ENCODE results near the gene SELENOS.

The SELENOS gene

DNA sequence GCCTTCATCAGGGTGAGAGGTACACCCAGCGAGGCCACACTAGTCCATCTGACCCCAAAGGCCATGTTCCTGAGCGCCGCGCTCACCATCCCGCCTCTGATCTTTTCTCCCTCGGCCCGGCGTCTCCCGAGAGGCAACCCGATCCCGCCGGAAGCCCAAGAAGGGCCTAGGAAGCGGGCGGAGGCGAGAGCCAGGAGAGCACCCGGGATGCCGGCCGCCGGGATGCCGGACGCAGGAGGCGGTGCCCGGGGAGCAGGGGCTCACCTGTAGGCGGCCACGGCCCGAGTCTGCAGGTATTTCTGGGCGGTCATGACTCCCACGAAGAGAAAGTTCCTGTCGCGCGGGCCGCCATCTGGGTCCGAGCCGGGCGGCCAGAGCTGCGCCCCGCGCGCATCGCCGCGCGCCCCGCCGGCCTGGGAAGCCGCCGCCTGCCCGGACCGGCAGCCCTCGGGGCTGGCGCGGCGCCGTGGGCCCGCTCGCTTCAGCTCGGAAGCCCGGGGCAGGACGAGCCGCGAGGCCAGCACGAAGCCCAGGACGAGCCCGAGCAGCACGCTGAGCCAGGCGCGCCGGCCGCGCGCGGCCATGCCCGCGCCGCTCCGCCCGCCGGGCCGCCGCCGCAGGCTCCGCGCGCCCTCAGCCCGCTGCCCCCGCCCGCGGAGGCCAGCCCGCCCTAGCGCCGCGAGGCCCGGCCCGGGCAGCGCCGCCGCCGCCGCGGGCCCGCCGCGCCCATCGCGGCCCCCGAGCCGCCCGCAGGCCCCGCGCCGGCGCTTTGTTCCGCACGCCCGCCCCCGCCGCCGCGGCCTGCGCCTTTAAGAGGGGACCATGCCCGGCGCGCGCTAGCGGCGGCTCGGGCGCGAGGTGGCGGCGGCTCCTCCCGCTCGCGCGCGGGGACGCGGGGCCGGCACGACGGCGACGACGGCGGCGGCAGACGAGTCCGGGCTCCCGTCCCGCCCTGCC lies 26.1 kb downstream of the SELENOS start:
- DNase-seq (ENCODE audit: low read depth): no peak
- peak overlapping the region; percentile 83 for H3K4me3 ChIP-seq (ENCODE audit: control insufficient read depth, low read depth, low read length)
- TF ChIP-seq, protein P1, sequence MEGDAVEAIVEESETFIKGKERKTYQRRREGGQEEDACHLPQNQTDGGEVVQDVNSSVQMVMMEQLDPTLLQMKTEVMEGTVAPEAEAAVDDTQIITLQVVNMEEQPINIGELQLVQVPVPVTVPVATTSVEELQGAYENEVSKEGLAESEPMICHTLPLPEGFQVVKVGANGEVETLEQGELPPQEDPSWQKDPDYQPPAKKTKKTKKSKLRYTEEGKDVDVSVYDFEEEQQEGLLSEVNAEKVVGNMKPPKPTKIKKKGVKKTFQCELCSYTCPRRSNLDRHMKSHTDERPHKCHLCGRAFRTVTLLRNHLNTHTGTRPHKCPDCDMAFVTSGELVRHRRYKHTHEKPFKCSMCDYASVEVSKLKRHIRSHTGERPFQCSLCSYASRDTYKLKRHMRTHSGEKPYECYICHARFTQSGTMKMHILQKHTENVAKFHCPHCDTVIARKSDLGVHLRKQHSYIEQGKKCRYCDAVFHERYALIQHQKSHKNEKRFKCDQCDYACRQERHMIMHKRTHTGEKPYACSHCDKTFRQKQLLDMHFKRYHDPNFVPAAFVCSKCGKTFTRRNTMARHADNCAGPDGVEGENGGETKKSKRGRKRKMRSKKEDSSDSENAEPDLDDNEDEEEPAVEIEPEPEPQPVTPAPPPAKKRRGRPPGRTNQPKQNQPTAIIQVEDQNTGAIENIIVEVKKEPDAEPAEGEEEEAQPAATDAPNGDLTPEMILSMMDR (conservative IDR thresholded peaks at IDR 0.05; ENCODE audit: control insufficient read depth, insufficient read depth, low read depth, low read length): no peak

- H3K4me3 ChIP-seq (ENCODE audit: control insufficient read depth, low read depth, low read length): peak overlapping the region; percentile 83
- peak; percentile 92 for DNase-seq (ENCODE audit: low read depth)
- TF ChIP-seq, protein P1 (conservative IDR thresholded peaks at IDR 0.05; ENCODE audit: control insufficient read depth, insufficient read depth, low read depth, low read length): peak; percentile 3
These were observed 26.9 kb downstream of the SELENOS start for GRCh38 chr15:101250341-101250831.

DNA sequence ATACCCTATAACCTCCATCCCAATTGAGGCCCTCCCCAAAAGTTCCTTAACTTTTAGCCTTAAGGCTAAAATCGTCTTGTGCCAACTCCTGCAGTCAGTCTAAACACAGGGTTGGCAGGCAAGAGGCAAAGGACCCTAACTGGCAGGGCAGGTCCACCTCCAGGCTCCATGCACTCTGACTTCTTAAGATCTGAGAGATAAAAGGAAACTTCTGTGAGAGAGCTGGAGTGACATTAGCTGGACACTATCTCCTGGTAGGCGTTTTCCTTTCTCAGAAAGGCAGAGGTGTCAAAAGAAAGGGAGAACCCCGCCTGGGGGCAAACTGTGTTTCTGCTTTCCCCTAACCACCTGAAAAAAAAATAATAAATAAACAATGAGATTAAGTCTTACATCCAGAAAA lies 29.0 kb downstream of the SELENOS start:
- TF ChIP-seq, protein P1 (conservative IDR thresholded peaks at IDR 0.05; ENCODE audit: control insufficient read depth, insufficient read depth, low read depth, low read length): no peak
- H3K4me3 ChIP-seq (ENCODE audit: control insufficient read depth, low read depth, low read length): no peak overlapping the region
- DNase-seq (ENCODE audit: low read depth): no peak

DNA sequence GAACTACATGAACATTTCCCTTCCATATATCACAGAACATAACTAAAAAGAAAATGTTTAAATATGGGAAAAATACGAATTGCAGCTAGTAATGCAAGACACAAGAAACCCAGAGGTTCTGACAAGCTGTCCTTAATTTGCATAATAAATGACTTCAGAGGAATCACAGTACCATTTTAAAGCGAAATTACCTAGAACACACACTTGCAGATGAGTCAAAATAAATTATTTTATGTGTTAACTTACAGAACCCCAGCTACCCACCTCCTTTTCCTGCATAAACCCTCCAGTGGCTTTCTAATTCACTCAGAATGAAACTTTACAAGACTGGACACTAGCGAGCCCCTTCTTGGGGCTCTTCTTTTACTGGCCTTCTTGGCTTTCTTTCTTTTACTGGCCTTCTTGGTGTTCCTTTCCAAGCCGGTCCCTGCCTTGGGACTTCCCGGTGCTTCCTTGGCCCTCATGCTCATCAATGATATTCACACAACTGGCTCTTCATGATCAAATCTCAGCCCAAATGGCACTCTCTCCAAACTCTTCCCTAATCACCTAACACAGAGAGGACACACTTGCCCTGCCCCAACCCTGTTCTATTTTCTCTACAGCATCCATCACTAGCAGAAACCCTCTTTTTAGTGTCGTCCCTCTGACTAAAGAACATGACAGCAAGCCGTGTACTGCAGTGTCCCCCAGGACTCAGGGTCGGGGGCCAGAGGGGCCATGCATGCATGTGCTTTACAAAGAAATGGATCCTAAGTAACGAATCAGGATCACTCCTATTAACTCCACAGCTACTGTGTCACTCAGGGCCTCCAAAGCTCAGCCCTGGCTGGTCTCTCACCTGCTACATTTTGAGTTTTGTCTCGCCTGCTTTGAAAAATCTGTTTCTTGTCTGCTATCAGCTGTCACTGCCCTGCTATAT lies 30.2 kb downstream of the SELENOS start:
- DNase-seq (ENCODE audit: low read depth): no peak
- TF ChIP-seq, protein P1 (conservative IDR thresholded peaks at IDR 0.05; ENCODE audit: control insufficient read depth, insufficient read depth, low read depth, low read length): no peak
- no peak overlapping the region for H3K4me3 ChIP-seq (ENCODE audit: control insufficient read depth, low read depth, low read length)

DNA sequence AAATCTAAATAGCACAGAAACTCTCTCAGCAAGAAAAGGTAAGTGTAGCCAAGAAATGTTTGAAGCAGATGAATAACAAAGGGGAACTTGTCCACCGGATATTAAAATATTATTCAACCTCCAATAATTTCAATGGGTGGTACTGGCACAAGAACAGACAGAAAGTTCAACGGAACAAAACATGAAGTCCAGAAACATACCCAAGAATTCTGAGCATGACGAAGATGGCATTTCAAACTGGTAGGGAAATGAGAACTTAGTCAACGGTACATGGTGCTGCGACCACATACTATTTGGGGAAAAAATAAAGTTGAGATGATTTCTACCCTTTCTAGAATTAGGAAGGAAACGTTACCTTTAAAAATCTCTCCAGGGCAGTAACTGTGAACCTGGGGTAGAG lies 30.9 kb downstream of the SELENOS start:
- TF ChIP-seq, protein P1 (conservative IDR thresholded peaks at IDR 0.05; ENCODE audit: control insufficient read depth, insufficient read depth, low read depth, low read length): no peak
- peak; percentile 44 for DNase-seq (ENCODE audit: low read depth)

GRCh38 chr15:101244889-101245668 lies 32.2 kb downstream of the SELENOS start:
- TF ChIP-seq, protein P1 (conservative IDR thresholded peaks at IDR 0.05; ENCODE audit: control insufficient read depth, insufficient read depth, low read depth, low read length): no peak
- DNase-seq (ENCODE audit: low read depth): no peak
- no peak overlapping the region for H3K4me3 ChIP-seq (ENCODE audit: control insufficient read depth, low read depth, low read length)

More for the DNA sequence above, 30.9 kb downstream of the SELENOS start:
- no peak overlapping the region for H3K4me3 ChIP-seq (ENCODE audit: control insufficient read depth, low read depth, low read length)

Data from fibroblast of mammary gland (primary cell).